Keratinocyte (primary cell): ENCODE data around the gene CDH7. TPM values are rescaled to one million over a fixed set of nuclear protein-coding genes. Genes with fewer than 3 reads are reported as not detected.

Source experiments
- DNase-seq: peaks from one replicate; pipeline ENCODE4 v3.0.0-alpha.2; 2011; ENCODE audit warnings: low read depth, missing footprints, low spot score
- FAIRE-seq: peaks from 2 replicates; lab custom pipeline; 2011; peaks lifted over from hg19 to GRCh38; lab: Jason Lieb, UNC
- H2AFZ ChIP-seq: 2 replicates; pipeline ENCODE4 v1.6.0; 2012; ENCODE audit warnings: low read length, control low read depth, inconsistent platforms; ENCODE audit not compliant: control insufficient read depth
- H3K27ac ChIP-seq: 2 replicates; pipeline ENCODE4 v1.5.1; 2011; ENCODE audit warnings: low read length; ENCODE audit not compliant: control insufficient read depth, insufficient read depth
- H3K27me3 ChIP-seq: 3 replicates; pipeline ENCODE4 v1.6.0; 2011; ENCODE audit warnings: low read length; ENCODE audit not compliant: control insufficient read depth, insufficient read depth; ENCODE audit errors: extremely low read depth
- H3K36me3 ChIP-seq, 2 experiments: 2 replicates in 1 of 2; 3 replicates in 1 of 2; pipeline ENCODE4 v1.5.1; 2011; ENCODE audit warnings: low read length in 2 of 2, mild to moderate bottlenecking in 1 of 2; ENCODE audit not compliant: control insufficient read depth in 2 of 2, insufficient read depth in 2 of 2; ENCODE audit errors: extremely low read depth in 1 of 2
- H3K4me1 ChIP-seq: 3 replicates; pipeline ENCODE4 v1.5.1; 2011; ENCODE audit warnings: low read length; ENCODE audit not compliant: control insufficient read depth, insufficient read depth; ENCODE audit errors: extremely low read depth
- H3K4me2 ChIP-seq: 3 replicates; pipeline ENCODE4 v1.6.0; 2011; ENCODE audit warnings: low read depth, low read length; ENCODE audit not compliant: control insufficient read depth, insufficient read depth; ENCODE audit errors: extremely low read depth
- H3K4me3 ChIP-seq, 3 experiments: fragments of 200-600 bp in 1 of 3; sonication (generic) in 1 of 3; 2 replicates in 2 of 3; 3 replicates in 1 of 3; pipeline ENCODE4 v1.5.1; 2011 to 2016; ENCODE audit warnings: low read length in 3 of 3, mild to moderate bottlenecking in 3 of 3, control low read depth in 2 of 3, inconsistent platforms in 1 of 3, low read depth in 1 of 3, mixed read lengths in 1 of 3, mixed run types in 1 of 3, moderate library complexity in 1 of 3; ENCODE audit not compliant: control insufficient read depth in 2 of 3, insufficient read depth in 2 of 3; ENCODE audit errors: extremely low read depth in 1 of 3
- H3K79me2 ChIP-seq: 2 replicates; pipeline ENCODE4 v1.6.0; 2012; ENCODE audit warnings: low read length; ENCODE audit not compliant: control insufficient read depth, insufficient read depth
- H3K9ac ChIP-seq: 3 replicates; pipeline ENCODE4 v1.6.0; 2011; ENCODE audit warnings: low read length; ENCODE audit not compliant: control insufficient read depth, insufficient read depth; ENCODE audit errors: extremely low read depth
- H3K9me1 ChIP-seq: 3 replicates; pipeline ENCODE4 v1.6.0; 2011; ENCODE audit warnings: low read length; ENCODE audit not compliant: control insufficient read depth, insufficient read depth; ENCODE audit errors: extremely low read depth
- H3K9me3 ChIP-seq: 2 replicates; pipeline ENCODE4 v1.5.1; 2012; ENCODE audit warnings: low read depth, low read length; ENCODE audit not compliant: control insufficient read depth
- H4K20me1 ChIP-seq: 3 replicates; pipeline ENCODE4 v1.6.0; 2011; ENCODE audit warnings: low read length; ENCODE audit not compliant: control insufficient read depth, insufficient read depth; ENCODE audit errors: extremely low read depth
- CTCF ChIP-seq, 3 experiments: IDR thresholded peaks in 1 of 3; conservative IDR thresholded peaks in 1 of 3; optimal IDR thresholded peaks in 1 of 3; 2 replicates in 2 of 3; 3 replicates in 1 of 3; pipeline versions ENCODE3 to v1.5.1; 2011; ENCODE audit warnings: low read length in 3 of 3, mild to moderate bottlenecking in 3 of 3, moderate library complexity in 2 of 3, control low read depth in 1 of 3, inconsistent platforms in 1 of 3; ENCODE audit not compliant: insufficient read depth in 2 of 3; ENCODE audit errors: extremely low read depth in 1 of 3
- EZH2 ChIP-seq: IDR thresholded peaks from one replicate; pipeline ENCODE4 v1.6.1; 2012; ENCODE audit warnings: inconsistent platforms, mild to moderate bottlenecking, low read length, moderate library complexity
- dilution Hi-C: fragments of 300-500 bp; cut with MboI; formaldehyde crosslinking; loops from one replicate; pipeline ENCODE4 v1.7.0; 2020; ENCODE audit warnings: low sequenced_read_pairs; ENCODE audit not compliant: extremely low pct_ligation_motif_present
- polyA plus RNA-seq, 5 experiments: library from polyadenylated mRNA; depleted of rRNA in 3 of 5; stranded (reverse) in 3 of 5; stranded (forward) in 1 of 5; unstranded in 1 of 5; fragments of >200 nt; gene quantifications; 1 replicate in 1 of 5; 2 replicates in 3 of 5; 3 replicates in 1 of 5; pipeline versions ENCODE4 v1.2.1 to v1.2.3, GENCODE V29; 2011 to 2012; ENCODE audit warnings: missing spikeins in 2 of 5, low read depth in 1 of 5, low replicate concordance in 1 of 5

CDH7 gene
- polyA plus RNA-seq, 1 donor (not counting 4 experiments of a cell fraction or from before 2014, with no cell fraction given), result not detected

DNA sequence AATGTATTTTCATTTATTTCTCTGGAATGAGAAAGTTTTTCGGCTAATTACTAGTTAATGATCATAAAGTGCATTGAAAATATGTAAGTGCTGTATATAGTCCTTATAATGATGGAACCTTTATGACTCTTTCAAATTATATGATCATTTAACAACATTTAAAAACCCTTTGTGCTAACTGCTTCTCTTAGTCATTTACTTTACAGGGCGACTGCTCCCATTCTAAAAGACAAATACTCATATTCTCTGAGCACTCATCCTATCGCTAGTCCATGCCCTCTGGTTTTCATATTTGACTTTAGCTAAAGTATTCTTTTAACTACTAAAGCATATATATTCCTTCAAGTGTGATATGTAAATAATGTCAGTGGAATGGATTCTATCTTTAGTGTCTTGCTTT lies 168.2 kb downstream of the CDH7 start:
- Histone ChIP-seq H3K4me1 (no peaks in the 10 kb centered on the region), H3K79me2 (no peaks in the 10 kb centered on the region), H3K9ac (no peak overlapping the region), H3K27me3 (no peaks in the 10 kb centered on the region), H3K27ac (no peak overlapping the region), H3K9me1 (no peaks in the 10 kb centered on the region), H4K20me1 (no peaks in the 10 kb centered on the region), H3K4me2 (no peak overlapping the region), H3K9me3 (no peaks in the 10 kb centered on the region), H2AFZ (no peak overlapping the region), H3K36me3 (no peaks in the 10 kb centered on the region), H3K4me3 (no peak overlapping the region)
- TF ChIP-seq CTCF (optimal IDR thresholded peaks at IDR 0.05 in 1 of 3, IDR thresholded peaks at IDR 0.05 in 1 of 3, conservative IDR thresholded peaks at IDR 0.05 in 1 of 3; ENCODE audit: extremely low read depth in 1 of 3, insufficient read depth in 2 of 3, low read length in 3 of 3) (no peak), EZH2 (no peak)
- FAIRE-seq, result no peak
- dilution Hi-C loops, result no loop called here
- DNase-seq, result no peak

DNA sequence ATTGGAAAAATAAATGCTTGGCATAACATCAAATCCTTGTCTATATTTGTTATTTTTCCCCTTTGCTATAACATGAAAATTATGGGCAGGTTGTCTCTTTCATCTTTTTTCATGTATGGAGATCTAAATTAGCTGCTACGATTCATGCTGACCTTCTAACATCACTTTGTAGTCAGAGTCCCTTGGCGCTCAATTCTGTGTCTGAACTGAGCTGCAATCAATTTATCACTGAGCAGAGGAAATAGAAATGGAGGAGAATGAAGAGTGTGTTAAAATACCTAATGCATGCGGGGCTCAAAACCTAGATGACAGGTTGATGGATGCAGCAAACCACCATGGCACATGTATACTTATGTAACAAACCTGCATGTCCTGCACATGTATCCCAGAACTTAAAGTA lies 168.9 kb downstream of the CDH7 start:
- TF ChIP-seq CTCF (optimal IDR thresholded peaks at IDR 0.05 in 1 of 3, IDR thresholded peaks at IDR 0.05 in 1 of 3, conservative IDR thresholded peaks at IDR 0.05 in 1 of 3; ENCODE audit: extremely low read depth in 1 of 3, insufficient read depth in 2 of 3, low read length in 3 of 3) (no peak), EZH2 (no peak)
- dilution Hi-C loops, result no loop called here

More for the DNA sequence above, 168.9 kb downstream of the CDH7 start:
- no peaks in the 10 kb centered on the region for H4K20me1 ChIP-seq
- H3K9me1 ChIP-seq, result no peaks in the 10 kb centered on the region
- H3K4me1 ChIP-seq, result no peaks in the 10 kb centered on the region
- no peaks in the 10 kb centered on the region for H3K79me2 ChIP-seq
- DNase-seq, result no peak
- no peak overlapping the region for H3K9ac ChIP-seq
- no peak overlapping the region for H3K27ac ChIP-seq
- no peaks in the 10 kb centered on the region for H3K27me3 ChIP-seq
- no peak overlapping the region for H3K4me2 ChIP-seq
- FAIRE-seq, result no peak
- H3K36me3 ChIP-seq, result no peaks in the 10 kb centered on the region
- no peak overlapping the region for H3K4me3 ChIP-seq
- H2AFZ ChIP-seq, result no peak overlapping the region
- no peaks in the 10 kb centered on the region for H3K9me3 ChIP-seq
